Transverse colon (tissue), 4 donors: ENCODE data around the gene GNG13. TPM values are rescaled to one million over a fixed set of nuclear protein-coding genes. Genes with fewer than 3 reads are reported as not detected.

Experiments used
- DNase-seq: peaks from one replicate; pipeline ENCODE4 v3.0.0-alpha.2; 2019
- H3K27ac ChIP-seq, 4 donors: fragments of 200-600 bp; sonication (generic); 2 replicates each; pipeline ENCODE4 v1.5.1; 2016 to 2018; ENCODE audit warnings: inconsistent platforms in 4 of 4
- H3K27me3 ChIP-seq: fragments of 200-600 bp; sonication (generic); 2 replicates; pipeline ENCODE4 v1.5.1; 2017; ENCODE audit warnings: inconsistent platforms
- H3K36me3 ChIP-seq, 4 donors: fragments of 200-600 bp; sonication (generic); 2 replicates each; pipeline ENCODE4 v1.5.1; 2017 to 2019; ENCODE audit warnings: inconsistent platforms in 4 of 4
- H3K4me1 ChIP-seq, 4 donors: fragments of 200-600 bp; sonication (generic); 2 replicates each; pipeline ENCODE4 v1.5.1; 2017 to 2020; ENCODE audit warnings: inconsistent platforms in 4 of 4
- H3K4me3 ChIP-seq, 4 donors: fragments of 200-600 bp; sonication (generic); 1 replicate in 1 of 4; 2 replicates in 3 of 4; pipeline versions ENCODE4 v1.5.1 to v1.6.1; 2017 to 2019; ENCODE audit warnings: inconsistent platforms in 4 of 4
- H3K9me3 ChIP-seq, 2 donors: fragments of 200-600 bp; sonication (generic); 2 replicates each; pipeline ENCODE4 v1.5.1; 2017 to 2019; ENCODE audit warnings: inconsistent platforms in 2 of 2
- EP300 ChIP-seq: sonication (generic); formaldehyde crosslinking; IDR thresholded peaks from one replicate; pipeline ENCODE4 v1.6.1; 2017; ENCODE audit warnings: antibody characterized with exemption, low read depth
- POLR2A ChIP-seq: fragments of 450-650 bp; IDR thresholded peaks from one replicate; pipeline ENCODE4 v1.6.1; 2016; ENCODE audit warnings: antibody characterized with exemption, mild to moderate bottlenecking, moderate library complexity
- POLR2AphosphoS5 ChIP-seq, 3 donors: sonication (generic); formaldehyde crosslinking; IDR thresholded peaks; one replicate each; pipeline ENCODE4 v1.6.1; 2016; ENCODE audit warnings: antibody characterized with exemption in 3 of 3
- WGBS, 2 donors: methylation state at CpG; one replicate each; pipeline ENCODE4 v1.1.5; 2018; ENCODE audit warnings: low coverage in 1 of 2; 5-methylcytosine and 5-hydroxymethylcytosine counted together
- in situ Hi-C, 4 donors: fragments of 200-750 bp; cut with MboI; loops; one replicate each; pipeline versions ENCODE4 v1.15.0 to v1.15.1; 2017; ENCODE audit warnings: low sequenced_read_pairs in 3 of 4, low pct_ligation_motif_present in 1 of 4, low pct_unique_long_range_greater_than_20kb in 1 of 4
- intact Hi-C: fragments of 100-400 bp; cut with DNase I; formaldehyde crosslinking; loops from one replicate; pipeline ENCODE4 v1.15.1; 2023; ENCODE audit warnings: low total_unique reads
- small RNA-seq, 4 donors: library from RNA; depleted of rRNA; stranded (forward); fragments of <200 nt; gene quantifications; one replicate each; pipeline ENCODE3, GENCODE V24; 2016
- total RNA-seq, 4 donors: library from RNA; depleted of rRNA; stranded (reverse); fragments of >200 nt; gene quantifications; one replicate each; pipeline ENCODE4 v1.1.0, GENCODE V29; 2016
- TF ChIP-seq, protein P1 (sequence below), 5 experiments: fragments of 200-600 bp in 3 of 5; fragments of 450-650 bp in 2 of 5; sonication (generic) in 3 of 5; IDR thresholded peaks; 1 replicate in 2 of 5; 2 replicates in 3 of 5; pipeline ENCODE4 v1.5.1; 2016 to 2017; ENCODE audit warnings: antibody characterized with exemption in 5 of 5, inconsistent platforms in 3 of 5, mild to moderate bottlenecking in 2 of 5, moderate library complexity in 1 of 5

GNG13 gene
- total RNA-seq, 4 donors from 2014 or later = 0.48 TPM; not detected in 3

- Histone ChIP-seq H3K27ac (no peak overlapping the region), H3K4me1 (no peaks in the 10 kb centered on the region), H3K4me3 (no peak overlapping the region), H3K9me3 (no peaks in the 10 kb centered on the region), H3K36me3 (no peaks in the 10 kb centered on the region), H3K27me3 (peaks cover 67% of the 10 kb centered on the region)
- no peak for DNase-seq
- intact Hi-C loops = no loop called here
- TF ChIP-seq, protein P1, sequence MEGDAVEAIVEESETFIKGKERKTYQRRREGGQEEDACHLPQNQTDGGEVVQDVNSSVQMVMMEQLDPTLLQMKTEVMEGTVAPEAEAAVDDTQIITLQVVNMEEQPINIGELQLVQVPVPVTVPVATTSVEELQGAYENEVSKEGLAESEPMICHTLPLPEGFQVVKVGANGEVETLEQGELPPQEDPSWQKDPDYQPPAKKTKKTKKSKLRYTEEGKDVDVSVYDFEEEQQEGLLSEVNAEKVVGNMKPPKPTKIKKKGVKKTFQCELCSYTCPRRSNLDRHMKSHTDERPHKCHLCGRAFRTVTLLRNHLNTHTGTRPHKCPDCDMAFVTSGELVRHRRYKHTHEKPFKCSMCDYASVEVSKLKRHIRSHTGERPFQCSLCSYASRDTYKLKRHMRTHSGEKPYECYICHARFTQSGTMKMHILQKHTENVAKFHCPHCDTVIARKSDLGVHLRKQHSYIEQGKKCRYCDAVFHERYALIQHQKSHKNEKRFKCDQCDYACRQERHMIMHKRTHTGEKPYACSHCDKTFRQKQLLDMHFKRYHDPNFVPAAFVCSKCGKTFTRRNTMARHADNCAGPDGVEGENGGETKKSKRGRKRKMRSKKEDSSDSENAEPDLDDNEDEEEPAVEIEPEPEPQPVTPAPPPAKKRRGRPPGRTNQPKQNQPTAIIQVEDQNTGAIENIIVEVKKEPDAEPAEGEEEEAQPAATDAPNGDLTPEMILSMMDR (IDR thresholded peaks at IDR 0.05) = no peak
- TF ChIP-seq POLR2AphosphoS5 (IDR thresholded peaks at IDR 0.05) (no peak), EP300 (no peak), POLR2A (no peak)
- in situ Hi-C loops = no loop called here
- 24 to 26% methylated on average over 6 to 10 of the region's 10 CpGs for WGBS, 2 donors
Measured at GRCh38 chr16:752007-752312, 48.6 kb downstream of the GNG13 start.

GRCh38 chr16:751152-752006, 49.2 kb downstream of the GNG13 start:
- H3K36me3 ChIP-seq = no peaks in the 10 kb centered on the region
- no peaks in the 10 kb centered on the region for H3K9me3 ChIP-seq
- TF ChIP-seq POLR2A = no peak
- no peak for TF ChIP-seq EP300
- TF ChIP-seq, protein P1 (IDR thresholded peaks at IDR 0.05) = no peak
- TF ChIP-seq POLR2AphosphoS5 (IDR thresholded peaks at IDR 0.05) = no peak
- H3K27ac ChIP-seq = no peak overlapping the region
- no peaks in the 10 kb centered on the region for H3K4me1 ChIP-seq
- in situ Hi-C loops (no loop called here), intact Hi-C loops (no loop called here)
- H3K4me3 ChIP-seq = no peak overlapping the region
- 57 to 59% methylated on average over 13 to 39 of the region's 39 CpGs for WGBS, 2 donors
- peaks cover 67% of the 10 kb centered on the region for H3K27me3 ChIP-seq
- DNase-seq = no peak

DNA sequence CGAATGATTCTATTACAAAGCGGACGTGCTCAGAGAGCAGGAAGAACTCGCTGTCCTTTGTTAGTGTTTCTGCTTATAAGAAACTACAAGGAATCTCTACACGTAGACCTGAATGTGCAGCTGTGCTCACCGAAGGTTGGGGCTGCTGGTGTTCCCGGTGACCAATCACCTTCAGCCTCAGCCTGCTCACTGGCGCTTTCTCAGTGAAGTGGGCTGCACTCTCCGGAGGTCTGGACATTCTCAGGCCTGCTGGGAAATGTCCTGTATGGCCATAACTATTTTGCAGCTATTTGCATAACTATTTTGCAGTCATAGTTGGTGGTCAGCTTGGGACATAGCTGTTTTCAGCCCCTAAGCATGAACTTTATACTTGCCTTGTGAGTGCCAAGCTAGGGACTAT, 50.0 kb downstream of the GNG13 start:
- in situ Hi-C loops = no loop called here

GRCh38 chr16:749010-749409, 51.5 kb downstream of the GNG13 start:
- no peak for DNase-seq
- in situ Hi-C loops = no loop called here
- Histone ChIP-seq H3K27me3 (peaks cover 44% of the 10 kb centered on the region), H3K9me3 (no peaks in the 10 kb centered on the region), H3K36me3 (no peaks in the 10 kb centered on the region), H3K4me3 (no peak overlapping the region), H3K27ac (no peak overlapping the region), H3K4me1 (no peaks in the 10 kb centered on the region)
- intact Hi-C loops = no loop called here
- WGBS, 2 donors = 74% methylated on average over 4 to 6 of the region's 6 CpGs
- TF ChIP-seq, protein P1 (IDR thresholded peaks at IDR 0.05) = no peak
- TF ChIP-seq POLR2A (no peak), POLR2AphosphoS5 (IDR thresholded peaks at IDR 0.05) (no peak), EP300 (no peak)

More for the DNA sequence above, 50.0 kb downstream of the GNG13 start:
- no peak overlapping the region for H3K27ac ChIP-seq
- no peaks in the 10 kb centered on the region for H3K36me3 ChIP-seq
- H3K9me3 ChIP-seq = no peaks in the 10 kb centered on the region
- no peak for DNase-seq
- TF ChIP-seq POLR2AphosphoS5 (IDR thresholded peaks at IDR 0.05) (no peak), EP300 (no peak), POLR2A (no peak)
- TF ChIP-seq, protein P1 (IDR thresholded peaks at IDR 0.05) = no peak
- H3K4me1 ChIP-seq = no peaks in the 10 kb centered on the region
- 65 to 70% methylated on average over 2 to 9 of the region's 9 CpGs for WGBS, 2 donors
- intact Hi-C loops = no loop called here
- peaks cover 58% of the 10 kb centered on the region for H3K27me3 ChIP-seq
- H3K4me3 ChIP-seq = no peak overlapping the region

Small RNA genes within 50 kb of the gene (small RNA-seq; reads per million reads assigned to genes)
- gene MIR662 = 0 reads per million in 4 donors

Other genes starting within 250 kb of the GNG13 start
- gene PRR35, start 240.3 kb downstream of the GNG13 start, total RNA-seq = not detected
- under 1 TPM in 3 of 4 donors, not detected in 1; 0.55 to 0.75 (median 0.64) TPM for gene NHLRC4, start 233.7 kb downstream of the GNG13 start, total RNA-seq
- gene PIGQ, start 230.8 kb downstream of the GNG13 start, total RNA-seq = 100 to 1,000 TPM in 1 of 4 donors, 10 to 100 TPM in 3; 37.4 to 115 (median 56.0) TPM
- 100 to 1,000 TPM in 2 of 4 donors, 10 to 100 TPM in 2; 54.8 to 111 (median 83.5) TPM for gene RAB40C, start 210.7 kb downstream of the GNG13 start, total RNA-seq
- gene WFIKKN1, start 169.7 kb downstream of the GNG13 start, total RNA-seq = 10 to 100 TPM in 1 of 4 donors, 1 to 10 TPM in 3; 2.3 to 13.1 (median 4.2) TPM
- 10 to 100 TPM; 32.6 to 91.8 (median 86.7) TPM for gene METTL26, start 164.4 kb downstream of the GNG13 start, total RNA-seq
- 100 to 1,000 TPM; 158 to 267 (median 211) TPM for gene MCRIP2, start 158.9 kb downstream of the GNG13 start, total RNA-seq
- gene WDR90, start 151.4 kb downstream of the GNG13 start, total RNA-seq = 100 to 1,000 TPM in 2 of 4 donors, 10 to 100 TPM in 2; 23.0 to 166 (median 90.2) TPM
- gene RHOT2, start 132.6 kb downstream of the GNG13 start, total RNA-seq = 100 to 1,000 TPM; 133 to 386 (median 259) TPM
- gene RHBDL1, start 125.1 kb downstream of the GNG13 start, total RNA-seq = 10 to 100 TPM in 2 of 4 donors, 1 to 10 TPM in 2; 1.8 to 39.3 (median 8.1) TPM
- gene STUB1, start 120.3 kb downstream of the GNG13 start, total RNA-seq = 100 to 1,000 TPM in 3 of 4 donors, 10 to 100 TPM in 1; 51.9 to 190 (median 134) TPM
- gene JMJD8, start 116.4 kb downstream of the GNG13 start, total RNA-seq = 100 to 1,000 TPM in 1 of 4 donors, 10 to 100 TPM in 3; 40.0 to 261 (median 58.6) TPM
- 10 to 100 TPM in 2 of 4 donors, 1 to 10 TPM in 2; 3.4 to 15.3 (median 10.0) TPM for gene WDR24, start 110.3 kb downstream of the GNG13 start, total RNA-seq
- 1 to 10 TPM in 2 of 4 donors, under 1 TPM in 1, not detected in 1; 0.60 to 3.5 (median 1.6) TPM for gene FBXL16, start 94.9 kb downstream of the GNG13 start, total RNA-seq
- gene METRN, start 85.6 kb downstream of the GNG13 start, total RNA-seq = 10 to 100 TPM in 3 of 4 donors, 1 to 10 TPM in 1; 4.9 to 47.2 (median 35.2) TPM
- gene ANTKMT, start 79.6 kb downstream of the GNG13 start, total RNA-seq = 10 to 100 TPM; 19.7 to 53.0 (median 38.2) TPM
- 10 to 100 TPM in 1 of 4 donors, 1 to 10 TPM in 1, under 1 TPM in 2; 0.40 to 24.3 (median 0.98) TPM for gene CCDC78, start 74.3 kb downstream of the GNG13 start, total RNA-seq
- 10 to 100 TPM in 1 of 4 donors, 1 to 10 TPM in 3; 1.2 to 12.3 (median 5.5) TPM for gene HAGHL, start 73.6 kb downstream of the GNG13 start, total RNA-seq
- 100 to 1,000 TPM in 2 of 4 donors, 10 to 100 TPM in 2; 59.1 to 346 (median 102) TPM for gene CIAO3, start 59.7 kb downstream of the GNG13 start, total RNA-seq
- gene MSLN, start 40.0 kb downstream of the GNG13 start, total RNA-seq = 10 to 100 TPM in 2 of 4 donors, 1 to 10 TPM in 1, not detected in 1; 4.9 to 21.2 (median 10.3) TPM
- gene RPUSD1, start 12.4 kb downstream of the GNG13 start, total RNA-seq = 10 to 100 TPM; 16.1 to 71.4 (median 24.8) TPM
- gene CHTF18, start 12.1 kb downstream of the GNG13 start, total RNA-seq = 10 to 100 TPM in 2 of 4 donors, 1 to 10 TPM in 2; 4.6 to 33.4 (median 12.9) TPM
- 10 to 100 TPM; 15.9 to 34.8 (median 19.6) TPM for gene LMF1, start 170.2 kb upstream of the GNG13 start, total RNA-seq
- gene SOX8, start 181.0 kb upstream of the GNG13 start, total RNA-seq = 1 to 10 TPM in 1 of 4 donors, under 1 TPM in 3; 0.37 to 1.9 (median 0.50) TPM